ENCODE measurements around the gene TDRD1. TPM values are rescaled to one million over a fixed set of nuclear protein-coding genes. Genes with fewer than 3 reads are reported as not detected.

The TDRD1 gene
- total RNA-seq, 1 experiment from 2014 or later = not detected

- no peak for DNase-seq (ENCODE audit: low read depth, low spot score)
- in situ Hi-C loops (cut with HindIII; ENCODE audit: low pct_unique_long_range_greater_than_20kb, low sequenced_read_pairs) = no loop called here
These were observed 72.9 kb downstream of the TDRD1 start for GRCh38 chr10:114252092-114252491.

GRCh38 chr10:114252883-114253282, 73.7 kb downstream of the TDRD1 start:
- DNase-seq (ENCODE audit: low read depth, low spot score) = no peak

GRCh38 chr10:114255227-114255626, 76.1 kb downstream of the TDRD1 start:
- in situ Hi-C loops (cut with HindIII; ENCODE audit: low pct_unique_long_range_greater_than_20kb, low sequenced_read_pairs) = no loop called here
- DNase-seq (ENCODE audit: low read depth, low spot score) = no peak

More at GRCh38 chr10:114252883-114253282, 73.7 kb downstream of the TDRD1 start:
- in situ Hi-C loops (cut with HindIII; ENCODE audit: low pct_unique_long_range_greater_than_20kb, low sequenced_read_pairs) = no loop called here

- in situ Hi-C loops (cut with HindIII; ENCODE audit: low pct_unique_long_range_greater_than_20kb, low sequenced_read_pairs) = no loop called here
- DNase-seq (ENCODE audit: low read depth, low spot score) = no peak
These were observed 77.0 kb downstream of the TDRD1 start for GRCh38 chr10:114256008-114256765.

DNA sequence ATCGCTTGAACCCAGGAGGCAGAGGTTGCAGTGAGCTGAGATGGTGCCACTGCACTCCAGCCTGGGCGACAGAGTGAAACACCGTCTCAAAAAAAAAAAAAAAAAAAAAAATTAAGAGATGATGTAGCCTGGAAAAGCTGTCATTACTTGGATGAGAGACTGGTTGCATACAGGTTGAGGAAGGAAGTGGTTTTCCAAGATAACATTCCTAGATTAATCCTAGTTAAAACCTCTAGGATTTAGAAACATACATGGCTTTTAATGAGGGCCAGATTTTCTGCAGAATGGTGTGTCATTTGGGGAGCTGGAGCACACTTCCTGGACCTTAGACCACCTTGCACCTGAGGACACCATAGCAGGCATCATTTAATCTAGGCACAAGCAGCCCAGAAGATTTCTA, 77.7 kb downstream of the TDRD1 start:
- DNase-seq (ENCODE audit: low read depth, low spot score) = no peak
- in situ Hi-C loops (cut with HindIII; ENCODE audit: low pct_unique_long_range_greater_than_20kb, low sequenced_read_pairs) = no loop called here

DNA sequence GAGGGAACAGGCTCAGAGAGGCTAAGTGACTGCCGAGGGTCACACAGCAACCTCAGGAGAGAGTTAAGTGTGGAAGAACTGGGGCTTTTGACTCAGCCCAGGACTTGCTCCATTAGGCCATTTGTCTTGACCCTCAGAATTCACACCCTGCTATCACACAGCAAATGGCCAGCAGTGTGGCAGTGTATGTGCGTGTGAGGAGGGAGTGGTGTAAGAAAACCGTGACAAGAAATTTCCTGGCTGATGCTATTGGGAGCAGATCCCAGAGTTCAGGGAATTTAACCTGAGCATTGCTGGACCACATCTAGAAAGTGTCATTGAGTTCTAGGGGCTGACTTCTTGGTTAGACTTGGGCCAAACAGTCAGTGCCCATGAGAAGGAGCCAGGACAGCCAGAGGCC, 78.3 kb downstream of the TDRD1 start:
- in situ Hi-C loops (cut with HindIII; ENCODE audit: low pct_unique_long_range_greater_than_20kb, low sequenced_read_pairs) = no loop called here
- no peak for DNase-seq (ENCODE audit: low read depth, low spot score)

GRCh38 chr10:114258274-114258840, 79.2 kb downstream of the TDRD1 start:
- DNase-seq (ENCODE audit: low read depth, low spot score) = no peak
- in situ Hi-C loops (cut with HindIII; ENCODE audit: low pct_unique_long_range_greater_than_20kb, low sequenced_read_pairs) = no loop called here

DNA sequence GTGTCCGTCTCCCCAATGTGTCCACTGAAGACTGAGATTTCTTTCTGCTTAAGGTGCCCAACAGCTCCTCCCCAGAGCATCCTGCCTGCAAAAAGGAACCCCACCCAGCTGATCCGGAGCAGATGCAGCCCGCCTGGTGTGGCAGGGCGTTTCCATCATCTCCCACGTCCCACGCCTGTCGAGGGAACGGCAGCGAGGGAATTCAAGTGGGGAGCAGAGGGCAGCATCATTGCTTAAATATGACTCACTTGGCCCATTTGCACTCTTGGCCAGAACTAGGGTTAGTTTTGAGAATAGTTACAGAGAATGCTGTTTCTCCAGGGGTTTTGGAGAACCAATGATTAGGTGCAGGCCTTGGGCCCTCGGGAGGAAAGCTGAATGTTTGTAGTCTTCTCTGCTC, 80.7 kb downstream of the TDRD1 start:
- in situ Hi-C loops (cut with HindIII; ENCODE audit: low pct_unique_long_range_greater_than_20kb, low sequenced_read_pairs) = no loop called here
- no peak for DNase-seq (ENCODE audit: low read depth, low spot score)

- no peak for DNase-seq (ENCODE audit: low read depth, low spot score)
- in situ Hi-C loops (cut with HindIII; ENCODE audit: low pct_unique_long_range_greater_than_20kb, low sequenced_read_pairs) = no loop called here
These were observed 81.2 kb downstream of the TDRD1 start for GRCh38 chr10:114260366-114260765.

- no peak for DNase-seq (ENCODE audit: low read depth, low spot score)
- in situ Hi-C loops (cut with HindIII; ENCODE audit: low pct_unique_long_range_greater_than_20kb, low sequenced_read_pairs) = no loop called here
These were observed 81.9 kb downstream of the TDRD1 start for GRCh38 chr10:114261076-114261475.

DNA sequence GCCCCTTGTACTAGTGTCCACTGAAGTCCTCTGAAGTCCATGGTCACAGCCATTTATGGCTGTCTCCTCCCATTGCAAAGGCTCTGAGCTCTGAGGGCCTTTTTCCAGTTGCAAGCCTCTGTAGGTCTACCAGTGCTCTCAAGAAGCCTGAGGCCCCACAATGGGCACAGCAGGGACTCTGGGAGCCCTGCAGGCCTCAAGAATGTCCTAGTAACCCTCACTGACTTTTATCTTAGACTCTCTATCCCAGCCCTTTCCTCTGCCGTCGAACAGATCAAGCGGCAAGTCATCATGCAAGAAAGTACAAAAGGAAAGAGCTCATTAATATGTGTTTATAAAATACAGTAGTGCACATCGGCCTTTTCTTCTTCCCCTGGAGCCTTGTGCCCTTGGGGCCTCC, 83.3 kb downstream of the TDRD1 start:
- in situ Hi-C loops (cut with HindIII; ENCODE audit: low pct_unique_long_range_greater_than_20kb, low sequenced_read_pairs) = no loop called here
- no peak for DNase-seq (ENCODE audit: low read depth, low spot score)

GRCh38 chr10:114265392-114266053, 86.4 kb downstream of the TDRD1 start:
- in situ Hi-C loops (cut with HindIII; ENCODE audit: low pct_unique_long_range_greater_than_20kb, low sequenced_read_pairs) = no loop called here
- DNase-seq (ENCODE audit: low read depth, low spot score) = no peak

- in situ Hi-C loops (cut with HindIII; ENCODE audit: low pct_unique_long_range_greater_than_20kb, low sequenced_read_pairs) = no loop called here
- DNase-seq (ENCODE audit: low read depth, low spot score) = no peak
These were observed 87.4 kb downstream of the TDRD1 start for GRCh38 chr10:114266521-114266920.

DNA sequence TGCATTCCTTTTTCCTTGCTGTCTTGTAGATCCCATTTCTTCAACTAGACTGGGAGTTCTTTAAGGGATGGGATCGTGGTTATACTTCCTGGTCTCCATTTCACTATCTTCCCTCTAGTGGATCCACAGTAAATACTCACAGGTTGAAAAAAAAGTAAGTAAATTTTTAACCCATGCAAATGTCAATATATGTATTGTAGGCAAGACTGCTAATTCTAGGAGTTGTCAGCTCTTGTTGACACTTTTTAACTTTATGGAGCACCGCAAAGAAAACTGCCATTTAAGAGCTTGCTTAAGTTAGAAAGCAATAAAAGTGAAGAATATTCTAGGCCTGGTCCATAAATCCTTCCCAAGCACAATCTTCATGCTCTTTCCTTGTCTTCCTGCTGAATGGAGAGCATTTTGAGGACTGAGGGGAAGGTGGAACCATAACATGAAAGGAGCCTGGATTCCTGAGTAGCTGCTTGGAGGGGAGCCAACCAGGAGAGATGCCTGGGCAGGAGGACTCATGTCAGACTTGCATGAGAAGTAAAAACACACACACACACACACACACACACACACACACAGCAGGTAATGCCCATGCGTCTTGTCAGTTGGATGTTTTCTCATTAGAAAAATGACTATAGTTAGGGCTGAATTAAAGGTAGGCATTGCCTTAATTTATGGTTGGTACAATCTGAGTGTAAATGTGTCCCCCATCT, 92.1 kb downstream of the TDRD1 start:
- no peak for DNase-seq (ENCODE audit: low read depth, low spot score)
- in situ Hi-C loops (cut with HindIII; ENCODE audit: low pct_unique_long_range_greater_than_20kb, low sequenced_read_pairs) = no loop called here

GRCh38 chr10:114271779-114272167, 92.6 kb downstream of the TDRD1 start:
- in situ Hi-C loops (cut with HindIII; ENCODE audit: low pct_unique_long_range_greater_than_20kb, low sequenced_read_pairs) = no loop called here

DNA sequence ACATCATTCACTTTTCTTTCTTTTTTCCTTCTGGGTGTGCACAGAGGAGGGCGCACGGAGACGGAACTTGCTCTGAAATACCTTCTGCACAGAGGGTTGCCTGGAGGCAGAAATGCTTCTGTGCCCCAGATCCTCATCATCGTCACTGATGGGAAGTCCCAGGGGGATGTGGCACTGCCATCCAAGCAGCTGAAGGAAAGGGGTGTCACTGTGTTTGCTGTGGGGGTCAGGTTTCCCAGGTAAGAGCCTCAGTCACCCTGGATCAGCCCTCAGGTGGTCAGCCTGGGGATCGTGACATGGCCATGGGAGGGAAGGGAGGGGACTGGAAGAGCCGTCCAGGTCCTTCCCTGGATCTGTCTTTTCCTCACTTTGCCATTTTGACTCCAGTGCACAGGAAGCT, 93.5 kb downstream of the TDRD1 start:
- in situ Hi-C loops (cut with HindIII; ENCODE audit: low pct_unique_long_range_greater_than_20kb, low sequenced_read_pairs) = no loop called here

More at GRCh38 chr10:114271779-114272167, 92.6 kb downstream of the TDRD1 start:
- DNase-seq (ENCODE audit: low read depth, low spot score) = no peak

GRCh38 chr10:114273910-114274309, 94.8 kb downstream of the TDRD1 start:
- no peak for DNase-seq (ENCODE audit: low read depth, low spot score)
- in situ Hi-C loops (cut with HindIII; ENCODE audit: low pct_unique_long_range_greater_than_20kb, low sequenced_read_pairs) = no loop called here

More for the DNA sequence above, 93.5 kb downstream of the TDRD1 start:
- no peak for DNase-seq (ENCODE audit: low read depth, low spot score)

Measured in SK-MEL-5 (cell line).